Dermis lymphatic vessel endothelial cell (primary cell): ENCODE measurements around the gene TUBGCP2. TPM values are rescaled to one million over a fixed set of nuclear protein-coding genes. Genes with fewer than 3 reads are reported as not detected.

ENCODE experiments used
- total RNA-seq: library from RNA; depleted of rRNA; stranded (reverse); fragments of >200 nt; gene quantifications from 2 replicates; pipeline ENCODE4 v1.2.1, GENCODE V29; 2014

TUBGCP2 gene, protein sequence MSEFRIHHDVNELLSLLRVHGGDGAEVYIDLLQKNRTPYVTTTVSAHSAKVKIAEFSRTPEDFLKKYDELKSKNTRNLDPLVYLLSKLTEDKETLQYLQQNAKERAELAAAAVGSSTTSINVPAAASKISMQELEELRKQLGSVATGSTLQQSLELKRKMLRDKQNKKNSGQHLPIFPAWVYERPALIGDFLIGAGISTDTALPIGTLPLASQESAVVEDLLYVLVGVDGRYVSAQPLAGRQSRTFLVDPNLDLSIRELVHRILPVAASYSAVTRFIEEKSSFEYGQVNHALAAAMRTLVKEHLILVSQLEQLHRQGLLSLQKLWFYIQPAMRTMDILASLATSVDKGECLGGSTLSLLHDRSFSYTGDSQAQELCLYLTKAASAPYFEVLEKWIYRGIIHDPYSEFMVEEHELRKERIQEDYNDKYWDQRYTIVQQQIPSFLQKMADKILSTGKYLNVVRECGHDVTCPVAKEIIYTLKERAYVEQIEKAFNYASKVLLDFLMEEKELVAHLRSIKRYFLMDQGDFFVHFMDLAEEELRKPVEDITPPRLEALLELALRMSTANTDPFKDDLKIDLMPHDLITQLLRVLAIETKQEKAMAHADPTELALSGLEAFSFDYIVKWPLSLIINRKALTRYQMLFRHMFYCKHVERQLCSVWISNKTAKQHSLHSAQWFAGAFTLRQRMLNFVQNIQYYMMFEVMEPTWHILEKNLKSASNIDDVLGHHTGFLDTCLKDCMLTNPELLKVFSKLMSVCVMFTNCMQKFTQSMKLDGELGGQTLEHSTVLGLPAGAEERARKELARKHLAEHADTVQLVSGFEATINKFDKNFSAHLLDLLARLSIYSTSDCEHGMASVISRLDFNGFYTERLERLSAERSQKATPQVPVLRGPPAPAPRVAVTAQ
- total RNA-seq, result 40.8 and 45.6 TPM in 2 replicates

GRCh38 chr10:133308421-133309099, at the start of gene TUBGCP2, which contains the start of gene ZNF511:
Gene TUBGCP2, minus strand, starts transcription at chr10:133308872. Its CDS starts 5,931 bp downstream, at chr10:133302941.
Gene ZNF511, plus strand, starts transcription at chr10:133308914. Its CDS starts 30 bp downstream, at chr10:133308944.

GRCh38 chr10:133357285-133358161, 48.9 kb upstream of the TUBGCP2 start, which contains the start of gene FUOM:
Gene FUOM, minus strand, starts transcription at chr10:133358019. Its CDS starts 12 bp downstream, at chr10:133358007.

DNA sequence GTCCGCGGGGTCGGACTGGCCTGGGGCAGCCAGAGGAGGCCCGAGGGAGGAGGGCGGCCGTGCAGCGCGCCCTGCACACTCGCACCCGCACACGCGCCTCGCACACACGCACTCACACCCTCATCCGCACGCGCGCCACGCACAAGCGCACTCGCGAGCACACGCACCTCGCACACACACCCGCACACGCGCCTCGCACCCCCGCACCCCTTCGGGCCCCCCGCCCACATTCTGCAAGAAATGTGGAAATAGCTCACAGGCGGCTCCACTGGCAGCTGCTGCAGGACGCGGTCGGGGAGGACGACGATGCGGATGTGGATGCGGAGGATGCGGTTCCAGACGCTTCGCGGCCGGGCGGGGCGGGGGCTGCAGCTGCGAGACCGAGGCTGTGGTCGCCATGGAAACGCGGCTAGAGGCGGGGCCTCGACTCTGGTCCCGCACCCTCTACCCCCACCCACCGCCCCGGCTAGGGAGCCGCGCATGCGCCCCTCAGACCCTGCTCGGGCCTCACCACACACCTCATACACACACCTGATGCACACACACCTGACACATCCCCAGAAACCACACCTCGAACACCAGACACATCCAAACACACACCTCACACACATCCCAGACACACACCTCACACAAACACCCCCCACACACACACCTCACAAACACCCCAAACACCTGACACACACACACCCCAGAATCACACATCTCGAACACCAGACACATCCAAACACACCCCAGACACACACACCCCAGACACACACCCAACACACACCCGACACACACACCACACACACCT, 28.1 kb upstream of the TUBGCP2 start, which contains the start of gene CALY:
TSS of gene CALY (minus strand) at position 320 of the 793 bp plus-strand sequence. CDS start 7,907 bp downstream, outside the sequence.

DNA sequence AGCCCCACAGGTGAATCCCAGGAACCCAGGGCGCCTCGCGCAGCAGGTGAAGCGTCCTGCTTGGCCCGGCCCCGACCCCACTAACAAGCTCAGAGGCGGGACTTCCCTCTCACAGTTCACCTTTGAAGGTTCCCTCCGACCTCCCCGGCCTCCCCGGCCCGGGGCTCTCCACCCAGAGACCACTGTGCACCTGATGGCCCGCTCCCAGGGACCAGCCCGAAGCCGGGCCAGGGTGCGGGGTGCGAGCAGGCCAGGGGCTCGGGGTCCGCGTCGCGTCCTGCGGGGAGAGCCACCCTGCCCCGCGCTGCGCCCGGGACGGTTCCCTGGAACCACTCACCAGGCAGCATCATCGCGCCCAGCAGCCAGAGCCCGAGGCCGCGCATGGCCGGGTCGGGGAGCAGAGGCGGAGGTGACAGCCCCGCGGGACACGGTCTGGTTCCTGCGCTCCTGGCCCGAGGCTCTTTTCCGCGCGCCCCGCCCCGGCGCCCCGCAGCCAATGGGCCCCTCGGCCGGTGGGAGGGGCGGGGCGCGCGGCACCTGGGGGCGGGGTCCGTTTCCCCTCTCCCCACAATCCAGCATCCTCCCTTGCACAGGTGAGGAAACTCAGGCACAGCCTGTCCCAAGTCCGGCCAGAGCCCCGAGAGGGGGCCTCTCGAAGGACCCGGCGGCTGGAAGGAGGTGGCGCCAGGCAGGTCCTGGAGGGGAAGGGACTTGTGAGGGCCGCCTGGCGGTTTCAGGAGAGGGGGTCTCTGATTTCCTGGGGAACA, 32.1 kb downstream of the TUBGCP2 start, which contains the start of gene ADAM8:
TSS of gene ADAM8 (minus strand) at position 434 of the 767 bp plus-strand sequence. CDS start at position 383, 51 bp downstream.

DNA sequence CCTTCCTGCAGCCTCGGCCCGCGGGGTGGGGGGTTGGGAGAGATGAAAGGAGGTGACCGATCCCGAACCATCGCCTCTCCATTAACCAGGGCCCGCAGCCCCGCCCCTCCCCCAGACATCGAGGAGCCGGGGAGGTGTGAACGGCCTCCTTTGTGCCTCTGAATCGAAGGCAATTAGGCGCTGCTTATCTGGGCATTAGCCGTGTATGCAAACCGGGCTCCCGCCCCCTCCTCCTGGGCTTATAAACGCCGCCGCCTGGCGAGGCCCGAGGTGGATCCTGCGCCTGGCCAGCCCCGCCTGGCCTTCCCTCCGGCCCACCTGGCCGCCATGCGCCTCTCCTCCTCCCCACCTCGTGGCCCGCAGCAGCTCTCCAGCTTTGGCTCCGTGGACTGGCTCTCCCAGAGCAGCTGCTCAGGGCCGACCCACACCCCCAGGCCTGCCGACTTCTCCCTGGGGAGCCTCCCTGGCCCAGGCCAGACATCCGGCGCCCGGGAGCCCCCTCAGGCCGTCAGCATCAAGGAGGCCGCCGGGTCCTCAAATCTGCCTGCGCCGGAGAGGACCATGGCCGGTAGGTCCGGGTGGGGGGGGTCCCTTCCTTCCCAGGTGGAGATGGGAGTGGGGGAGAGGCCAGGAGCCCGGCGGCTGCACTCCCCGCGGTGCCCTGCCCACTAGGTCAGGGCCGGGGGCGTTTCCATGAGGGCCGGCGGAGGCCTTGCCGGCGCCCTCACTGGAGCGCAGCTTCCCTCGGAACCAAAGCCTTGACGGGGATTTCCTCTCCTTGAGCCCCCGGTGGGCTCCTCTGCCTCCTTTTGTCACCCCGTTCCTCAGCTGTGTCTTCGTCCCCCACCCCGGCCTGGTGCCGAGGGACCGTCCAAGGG, 70.8 kb downstream of the TUBGCP2 start, which contains the start of gene VENTX:
TSS of gene VENTX (plus strand) at position 268 of the 878 bp plus-strand sequence. CDS start at position 328, 60 bp downstream.

DNA sequence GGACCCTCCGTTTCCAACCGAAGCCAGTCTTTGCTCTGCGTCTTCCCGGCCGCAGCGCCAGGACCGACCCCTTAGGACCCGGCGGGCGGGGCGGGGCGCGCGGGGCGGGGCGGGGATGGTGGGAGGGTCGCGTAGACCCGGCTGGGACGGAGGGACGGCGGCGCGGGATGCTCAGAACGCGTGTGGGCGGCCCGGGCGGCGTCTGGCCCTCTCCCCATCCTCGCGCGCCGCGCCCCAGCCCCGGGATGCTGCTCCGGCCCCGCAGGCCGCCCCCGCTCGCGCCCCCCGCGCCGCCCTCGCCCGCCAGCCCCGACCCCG, 78.7 kb downstream of the TUBGCP2 start, which contains the start of gene UTF1:
TSS of gene UTF1 (plus strand) at position 174 of the 318 bp plus-strand sequence. CDS start at position 246, 72 bp downstream.

Other genes with a start within 250 kb of the TUBGCP2 start
- not detected in 2 replicates for gene ADGRA1, start 220.9 kb downstream of the TUBGCP2 start, total RNA-seq
- not detected in 2 replicates for gene KNDC1, start 148.7 kb downstream of the TUBGCP2 start, total RNA-seq
- gene UTF1, start 78.7 kb downstream of the TUBGCP2 start, total RNA-seq, result not detected in 2 replicates
- gene VENTX, start 71.0 kb downstream of the TUBGCP2 start, total RNA-seq, result not detected in 2 replicates
- gene ADAM8, start 32.0 kb downstream of the TUBGCP2 start, total RNA-seq, result 0.11 and 0.34 TPM in 2 replicates
- 21.4 and 21.7 TPM in 2 replicates for gene ZNF511, start within 50 bp of the TUBGCP2 start, total RNA-seq
- gene CALY, start 28.0 kb upstream of the TUBGCP2 start, total RNA-seq, result not detected in 2 replicates
- not detected in 2 replicates for gene PRAP1, start 38.5 kb upstream of the TUBGCP2 start, total RNA-seq
- gene FUOM, start 49.1 kb upstream of the TUBGCP2 start, total RNA-seq, result 14.2 and 28.0 TPM in 2 replicates
- 57.6 and 67.6 TPM in 2 replicates for gene ECHS1, start 64.5 kb upstream of the TUBGCP2 start, total RNA-seq
- gene PAOX, start 70.4 kb upstream of the TUBGCP2 start, total RNA-seq, result 4.5 and 7.9 TPM in 2 replicates
- 31.9 and 37.7 TPM in 2 replicates for gene MTG1, start 85.3 kb upstream of the TUBGCP2 start, total RNA-seq
- not detected in 2 replicates for gene SPRN, start 115.8 kb upstream of the TUBGCP2 start, total RNA-seq
- gene SCART1, start 145.1 kb upstream of the TUBGCP2 start, total RNA-seq, result 0.54 and 0.60 TPM in 2 replicates
- gene CYP2E1, start 218.5 kb upstream of the TUBGCP2 start, total RNA-seq, result 0.26 TPM in 1 of 2 replicates, not detected in the other